WTC11 (cell line): ENCODE data around the gene PTPRN2.

Experiments
- ATF2 ChIP-seq: sonication (generic); formaldehyde crosslinking; IDR thresholded peaks from 2 replicates; pipeline ENCODE4 v1.8.1; 2022; ENCODE audit warnings: low read depth, missing genetic modification reagents, borderline replicate concordance
- CREB1 ChIP-seq: sonication (generic); formaldehyde crosslinking; IDR thresholded peaks from 2 replicates; pipeline ENCODE4 v1.8.0; 2023; ENCODE audit warnings: mild to moderate bottlenecking, missing genetic modification reagents
- EMX1 ChIP-seq: fragments of 250-450 bp; sonication (Bioruptor Pico); IDR thresholded peaks from 2 replicates; pipeline ENCODE4 v1.8.0; 2021; ENCODE audit warnings: mild to moderate bottlenecking
- FOXP4 ChIP-seq: sonication (generic); formaldehyde crosslinking; IDR thresholded peaks from 2 replicates; pipeline ENCODE4 v1.8.0; 2022; ENCODE audit warnings: mild to moderate bottlenecking, missing genetic modification reagents
- IRF2 ChIP-seq: sonication (generic); formaldehyde crosslinking; IDR thresholded peaks from 2 replicates; pipeline ENCODE4 v1.8.0; 2022; ENCODE audit warnings: low read depth, missing genetic modification reagents, borderline replicate concordance
- ZNF263 ChIP-seq: sonication (generic); formaldehyde crosslinking; IDR thresholded peaks from 2 replicates; pipeline ENCODE4 v1.8.1; 2022; ENCODE audit warnings: low read depth, mild to moderate bottlenecking, moderate library complexity, missing genetic modification reagents
- TF ChIP-seq, protein P1 (sequence below): fragments of 200-600 bp; IDR thresholded peaks from 2 replicates; pipeline ENCODE4 v1.8.0; 2022; ENCODE audit warnings: antibody characterized with exemption
- TF ChIP-seq, protein P2 (sequence below): sonication (generic); formaldehyde crosslinking; conservative IDR thresholded peaks from 2 replicates; pipeline ENCODE4 v1.8.1; 2022; ENCODE audit warnings: mild to moderate bottlenecking, missing genetic modification reagents

GRCh38 chr7:157498657-157499056 is 1089.0 kb downstream of the PTPRN2 start:
- TF ChIP-seq, protein P1, sequence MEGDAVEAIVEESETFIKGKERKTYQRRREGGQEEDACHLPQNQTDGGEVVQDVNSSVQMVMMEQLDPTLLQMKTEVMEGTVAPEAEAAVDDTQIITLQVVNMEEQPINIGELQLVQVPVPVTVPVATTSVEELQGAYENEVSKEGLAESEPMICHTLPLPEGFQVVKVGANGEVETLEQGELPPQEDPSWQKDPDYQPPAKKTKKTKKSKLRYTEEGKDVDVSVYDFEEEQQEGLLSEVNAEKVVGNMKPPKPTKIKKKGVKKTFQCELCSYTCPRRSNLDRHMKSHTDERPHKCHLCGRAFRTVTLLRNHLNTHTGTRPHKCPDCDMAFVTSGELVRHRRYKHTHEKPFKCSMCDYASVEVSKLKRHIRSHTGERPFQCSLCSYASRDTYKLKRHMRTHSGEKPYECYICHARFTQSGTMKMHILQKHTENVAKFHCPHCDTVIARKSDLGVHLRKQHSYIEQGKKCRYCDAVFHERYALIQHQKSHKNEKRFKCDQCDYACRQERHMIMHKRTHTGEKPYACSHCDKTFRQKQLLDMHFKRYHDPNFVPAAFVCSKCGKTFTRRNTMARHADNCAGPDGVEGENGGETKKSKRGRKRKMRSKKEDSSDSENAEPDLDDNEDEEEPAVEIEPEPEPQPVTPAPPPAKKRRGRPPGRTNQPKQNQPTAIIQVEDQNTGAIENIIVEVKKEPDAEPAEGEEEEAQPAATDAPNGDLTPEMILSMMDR: no peak
- TF ChIP-seq IRF2 (CRISPR knock-in tag) (no peak), CREB1 (no peak), ATF2 (CRISPR knock-in tag) (no peak), EMX1 (CRISPR knock-in tag) (no peak), ZNF263 (CRISPR knock-in tag) (no peak), FOXP4 (CRISPR knock-in tag) (no peak)
- TF ChIP-seq, protein P2, sequence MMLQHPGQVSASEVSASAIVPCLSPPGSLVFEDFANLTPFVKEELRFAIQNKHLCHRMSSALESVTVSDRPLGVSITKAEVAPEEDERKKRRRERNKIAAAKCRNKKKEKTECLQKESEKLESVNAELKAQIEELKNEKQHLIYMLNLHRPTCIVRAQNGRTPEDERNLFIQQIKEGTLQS (CRISPR knock-in tag): no peak
